ENCODE data around the gene IL23A.

Gene IL23A

GRCh38 chr12:56377989-56378316 lies 39.3 kb downstream of the IL23A start:
- TF ChIP-seq CTCF (IDR thresholded peaks at IDR 0.05; ENCODE audit: control insufficient read depth, extremely low read depth, insufficient read depth), result no peak
- DNase-seq (ENCODE audit: low read depth), result no peak
- H3K4me3 ChIP-seq (ENCODE audit: low read depth, low read length), result no peak overlapping the region

- no peak for TF ChIP-seq CTCF (IDR thresholded peaks at IDR 0.05; ENCODE audit: control insufficient read depth, extremely low read depth, insufficient read depth)
- H3K4me3 ChIP-seq (ENCODE audit: low read depth, low read length), result no peak overlapping the region
- DNase-seq (ENCODE audit: low read depth), result no peak
These were observed 43.9 kb downstream of the IL23A start for GRCh38 chr12:56382611-56383010.

- no peak for DNase-seq (ENCODE audit: low read depth)
- no peak overlapping the region for H3K4me3 ChIP-seq (ENCODE audit: low read depth, low read length)
- no peak for TF ChIP-seq CTCF (IDR thresholded peaks at IDR 0.05; ENCODE audit: control insufficient read depth, extremely low read depth, insufficient read depth)
These were observed 47.2 kb downstream of the IL23A start for GRCh38 chr12:56385873-56386272.

GRCh38 chr12:56387152-56387736 lies 48.6 kb downstream of the IL23A start:
- TF ChIP-seq CTCF (IDR thresholded peaks at IDR 0.05; ENCODE audit: control insufficient read depth, extremely low read depth, insufficient read depth), result no peak

GRCh38 chr12:56389412-56389811 lies 50.7 kb downstream of the IL23A start:
- TF ChIP-seq CTCF (IDR thresholded peaks at IDR 0.05; ENCODE audit: control insufficient read depth, extremely low read depth, insufficient read depth), result no peak
- no peak for DNase-seq (ENCODE audit: low read depth)

More at GRCh38 chr12:56387152-56387736, 48.6 kb downstream of the IL23A start:
- DNase-seq (ENCODE audit: low read depth), result no peak
- H3K4me3 ChIP-seq (ENCODE audit: low read depth, low read length), result no peak overlapping the region

More at GRCh38 chr12:56389412-56389811, 50.7 kb downstream of the IL23A start:
- H3K4me3 ChIP-seq (ENCODE audit: low read depth, low read length), result no peak overlapping the region

Measured in LNCaP clone FGC (cell line).